GM21528 (cell line): ENCODE data around the gene TPK1.
"Not testable (repeated sequence)": the region's sequence is repeated elsewhere in the genome, so short reads cannot be mapped to it uniquely, and the experiment has no call there.

Source experiments
- ATAC-seq: cut with Tn5 transposase; IDR thresholded peaks from one replicate; pipeline ENCODE4 v1.9.1; 2021; ENCODE audit warnings: mild to moderate bottlenecking, moderate library complexity; ENCODE audit not compliant: unreplicated experiment, low FRiP score

The TPK1 gene

GRCh38 chr7:144730224-144730623 lies 105.6 kb downstream of the TPK1 start:
- ATAC-seq = no peak

- ATAC-seq = no peak
These were observed 106.6 kb downstream of the TPK1 start for GRCh38 chr7:144729226-144729625.

GRCh38 chr7:144728551-144728950 lies 107.3 kb downstream of the TPK1 start:
- no peak for ATAC-seq

GRCh38 chr7:144726840-144727239 lies 109.0 kb downstream of the TPK1 start:
- not testable (repeated sequence) for ATAC-seq

- peak; percentile 98 for ATAC-seq
These were observed 110.8 kb downstream of the TPK1 start for GRCh38 chr7:144725070-144725469.

- ATAC-seq = no peak
These were observed 112.6 kb downstream of the TPK1 start for GRCh38 chr7:144723301-144723700.

- no peak for ATAC-seq
These were observed 115.1 kb downstream of the TPK1 start for GRCh38 chr7:144720710-144721109.

GRCh38 chr7:144720149-144720548 lies 115.7 kb downstream of the TPK1 start:
- no peak for ATAC-seq

GRCh38 chr7:144717720-144718119 lies 118.1 kb downstream of the TPK1 start:
- no peak for ATAC-seq

GRCh38 chr7:144713850-144714249 lies 122.0 kb downstream of the TPK1 start:
- no peak for ATAC-seq

GRCh38 chr7:144710791-144711190 lies 125.1 kb downstream of the TPK1 start:
- ATAC-seq = no peak

- no peak for ATAC-seq
These were observed 126.8 kb downstream of the TPK1 start for GRCh38 chr7:144709066-144709465.

- ATAC-seq = no peak
These were observed 144.6 kb downstream of the TPK1 start for GRCh38 chr7:144691240-144691639.

- ATAC-seq = no peak
These were observed 153.1 kb downstream of the TPK1 start for GRCh38 chr7:144682581-144683280.

GRCh38 chr7:144676492-144676891 lies 159.4 kb downstream of the TPK1 start:
- ATAC-seq = no peak

- ATAC-seq = no peak
These were observed 161.3 kb downstream of the TPK1 start for GRCh38 chr7:144674550-144674949.

GRCh38 chr7:144672869-144673268 lies 163.0 kb downstream of the TPK1 start:
- ATAC-seq = no peak

GRCh38 chr7:144671429-144671828 lies 164.4 kb downstream of the TPK1 start:
- ATAC-seq = no peak

GRCh38 chr7:144670218-144670617 lies 165.6 kb downstream of the TPK1 start:
- ATAC-seq = no peak

- ATAC-seq = no peak
These were observed 167.3 kb downstream of the TPK1 start for GRCh38 chr7:144668503-144668902.

- no peak for ATAC-seq
These were observed 170.0 kb downstream of the TPK1 start for GRCh38 chr7:144665689-144666381.

- no peak for ATAC-seq
These were observed 176.6 kb downstream of the TPK1 start for GRCh38 chr7:144659211-144659610.
